ENCODE measurements around the gene HBEGF. TPM values are rescaled to one million over a fixed set of nuclear protein-coding genes. Genes with fewer than 3 reads are reported as not detected.
A peak's percentile ranks its signal among the peaks of the same experiment; 100 is the strongest.

The HBEGF gene
- total RNA-seq, 2 donors from 2014 or later = 3.1 to 7.3 TPM

DNA sequence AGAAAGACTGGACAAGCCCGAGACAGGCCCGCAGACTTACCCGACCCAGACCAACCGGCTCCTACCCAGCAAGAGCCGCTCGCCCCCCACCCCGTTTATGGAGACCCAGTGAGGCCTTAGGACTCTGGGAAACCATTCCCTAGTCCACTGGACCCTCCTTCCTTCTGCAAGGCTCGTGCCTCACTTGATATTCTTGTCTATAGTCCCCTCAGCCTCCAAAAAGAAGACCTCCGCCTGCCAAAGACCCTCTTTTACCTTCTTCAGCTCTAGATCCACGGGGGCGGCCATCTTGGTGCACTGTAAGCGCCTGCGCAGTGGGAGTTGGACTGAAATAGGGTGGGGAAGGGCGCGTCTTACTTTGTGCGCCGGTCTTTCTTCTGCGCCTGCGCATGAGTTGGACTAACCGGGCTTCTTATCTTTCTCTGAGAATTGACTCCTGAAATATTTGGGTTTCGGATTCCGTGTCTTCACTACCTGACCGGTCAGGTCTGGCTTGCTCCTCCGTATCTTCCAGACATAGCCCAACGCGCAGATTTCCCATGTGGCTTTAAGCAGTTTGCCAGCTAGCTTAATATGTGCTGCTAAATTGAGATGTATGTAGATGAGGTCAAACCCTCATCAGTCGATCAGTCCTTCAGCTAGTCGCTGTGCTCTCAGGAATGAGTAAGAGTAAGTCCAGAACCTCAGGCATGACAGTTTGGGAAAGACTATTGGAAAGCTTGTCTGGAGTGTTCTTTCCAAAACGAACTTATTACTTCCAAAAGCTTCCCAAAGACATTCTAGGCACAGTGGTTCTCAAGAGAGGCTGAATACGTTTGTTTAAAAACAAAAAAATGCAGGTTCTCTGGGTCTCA, 43.4 kb downstream of the HBEGF start, which contains the start of gene PFDN1:
Gene PFDN1, minus strand, starts transcription at position 316 of the 854 bp plus-strand sequence. Its CDS starts 28 bp downstream, at position 288.
- ATAC-seq (peak; percentile 98), DNase-seq (peak; percentile 92 to 98 (median 96))
- intact Hi-C loops (cut with DNase I) = no loop called here
- no peaks in the 10 kb centered on the region for H3K36me3 ChIP-seq (replicated peaks in 1 of 2; ENCODE audit: insufficient read depth in 1 of 2, low read depth in 2 of 2)
- H3K4me1 ChIP-seq = peaks cover 18% of the 10 kb centered on the region
- no peaks in the 10 kb centered on the region for H3K9me3 ChIP-seq
- TF ChIP-seq, protein P1, sequence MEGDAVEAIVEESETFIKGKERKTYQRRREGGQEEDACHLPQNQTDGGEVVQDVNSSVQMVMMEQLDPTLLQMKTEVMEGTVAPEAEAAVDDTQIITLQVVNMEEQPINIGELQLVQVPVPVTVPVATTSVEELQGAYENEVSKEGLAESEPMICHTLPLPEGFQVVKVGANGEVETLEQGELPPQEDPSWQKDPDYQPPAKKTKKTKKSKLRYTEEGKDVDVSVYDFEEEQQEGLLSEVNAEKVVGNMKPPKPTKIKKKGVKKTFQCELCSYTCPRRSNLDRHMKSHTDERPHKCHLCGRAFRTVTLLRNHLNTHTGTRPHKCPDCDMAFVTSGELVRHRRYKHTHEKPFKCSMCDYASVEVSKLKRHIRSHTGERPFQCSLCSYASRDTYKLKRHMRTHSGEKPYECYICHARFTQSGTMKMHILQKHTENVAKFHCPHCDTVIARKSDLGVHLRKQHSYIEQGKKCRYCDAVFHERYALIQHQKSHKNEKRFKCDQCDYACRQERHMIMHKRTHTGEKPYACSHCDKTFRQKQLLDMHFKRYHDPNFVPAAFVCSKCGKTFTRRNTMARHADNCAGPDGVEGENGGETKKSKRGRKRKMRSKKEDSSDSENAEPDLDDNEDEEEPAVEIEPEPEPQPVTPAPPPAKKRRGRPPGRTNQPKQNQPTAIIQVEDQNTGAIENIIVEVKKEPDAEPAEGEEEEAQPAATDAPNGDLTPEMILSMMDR (IDR thresholded peaks at IDR 0.05) = no peak
- TF ChIP-seq POLR2A (IDR thresholded peaks at IDR 0.05) = peak in 2 of 3 donors; percentile 61 to 64
- no peaks in the 10 kb centered on the region for H3K27me3 ChIP-seq
- WGBS, 2 donors = 0% methylated on average over 30 of the region's 30 CpGs
- peak within 1 kb of the TSS; percentile 64 to 78 for H3K4me3 ChIP-seq
- peak within 1 kb of the TSS; percentile 47 to 80 (median 74) for H3K27ac ChIP-seq

- no peaks in the 10 kb centered on the region for H3K9me3 ChIP-seq
- no peaks in the 10 kb centered on the region for H3K27me3 ChIP-seq
- 62 to 69% methylated on average over 1 of the region's 1 CpG for WGBS, 2 donors
- H3K27ac ChIP-seq = no peak overlapping the region
- TF ChIP-seq, protein P1 (IDR thresholded peaks at IDR 0.05) = no peak
- TF ChIP-seq POLR2A (IDR thresholded peaks at IDR 0.05) = no peak
- peaks cover 18% of the 10 kb centered on the region for H3K4me1 ChIP-seq
- ATAC-seq = no peak
- H3K36me3 ChIP-seq (replicated peaks in 1 of 2; ENCODE audit: insufficient read depth in 1 of 2, low read depth in 2 of 2) = no peaks in the 10 kb centered on the region
- DNase-seq = no peak
- no peak overlapping the region for H3K4me3 ChIP-seq
- intact Hi-C loops (cut with DNase I) = no loop called here
Observed at GRCh38 chr5:140301136-140301535, 45.3 kb downstream of the HBEGF start.

- ATAC-seq = no peak
- Histone ChIP-seq H3K9me3 (no peaks in the 10 kb centered on the region), H3K36me3 (replicated peaks in 1 of 2; ENCODE audit: insufficient read depth in 1 of 2, low read depth in 2 of 2) (no peaks in the 10 kb centered on the region), H3K4me3 (no peak overlapping the region), H3K27me3 (no peaks in the 10 kb centered on the region), H3K4me1 (peaks cover 22% of the 10 kb centered on the region), H3K27ac (peak overlapping the region in 2 of 4 donors; percentile 12 to 36)
- WGBS, 2 donors = 91 to 94% methylated on average over 5 of the region's 5 CpGs
- intact Hi-C loops (cut with DNase I) = no loop called here
- DNase-seq = no peak
- TF ChIP-seq, protein P1 (IDR thresholded peaks at IDR 0.05) = no peak
- TF ChIP-seq POLR2A (IDR thresholded peaks at IDR 0.05) = no peak
Observed at GRCh38 chr5:140299056-140299455, 47.3 kb downstream of the HBEGF start.

- Histone ChIP-seq H3K4me3 (no peak overlapping the region), H3K27ac (peak overlapping the region in 2 of 4 donors; percentile 12 to 36), H3K36me3 (replicated peaks in 1 of 2; ENCODE audit: insufficient read depth in 1 of 2, low read depth in 2 of 2) (no peaks in the 10 kb centered on the region), H3K27me3 (no peaks in the 10 kb centered on the region), H3K4me1 (peaks cover 25% of the 10 kb centered on the region), H3K9me3 (no peaks in the 10 kb centered on the region)
- TF ChIP-seq POLR2A (IDR thresholded peaks at IDR 0.05) = no peak
- TF ChIP-seq, protein P1 (IDR thresholded peaks at IDR 0.05) = no peak
- ATAC-seq (no peak), DNase-seq (no peak)
- 44 to 49% methylated on average over 1 of the region's 1 CpG for WGBS, 2 donors
- intact Hi-C loops (cut with DNase I) = no loop called here
Observed at GRCh38 chr5:140298183-140298601, 48.2 kb downstream of the HBEGF start.
